ENCODE data around the gene BCOR.

Gene BCOR

GRCh38 chrX:40098264-40099054, 701 bp upstream of the BCOR start:
- DNase-seq (ENCODE audit: low spot score) = peak; percentile 52

DNA sequence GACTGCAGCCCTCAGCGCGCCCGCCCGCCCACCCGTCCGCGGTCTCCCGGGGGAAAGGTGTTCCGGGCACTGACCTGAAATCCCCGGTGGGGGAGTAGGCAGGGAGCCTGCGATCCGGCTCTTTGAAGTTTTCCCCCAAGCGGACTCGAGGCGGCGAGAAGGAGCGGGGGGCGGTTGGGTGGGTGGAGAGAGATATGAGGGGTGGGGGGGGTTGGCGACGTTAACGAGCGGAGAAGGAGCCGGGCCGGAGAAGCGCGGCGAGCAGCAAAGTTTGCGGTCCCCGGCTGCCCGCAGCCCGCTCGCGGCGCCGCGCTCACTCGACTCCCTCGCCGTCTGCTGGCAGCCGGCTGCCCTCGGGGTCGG, 636 bp downstream of the BCOR start:
- DNase-seq (ENCODE audit: low spot score) = no peak

DNA sequence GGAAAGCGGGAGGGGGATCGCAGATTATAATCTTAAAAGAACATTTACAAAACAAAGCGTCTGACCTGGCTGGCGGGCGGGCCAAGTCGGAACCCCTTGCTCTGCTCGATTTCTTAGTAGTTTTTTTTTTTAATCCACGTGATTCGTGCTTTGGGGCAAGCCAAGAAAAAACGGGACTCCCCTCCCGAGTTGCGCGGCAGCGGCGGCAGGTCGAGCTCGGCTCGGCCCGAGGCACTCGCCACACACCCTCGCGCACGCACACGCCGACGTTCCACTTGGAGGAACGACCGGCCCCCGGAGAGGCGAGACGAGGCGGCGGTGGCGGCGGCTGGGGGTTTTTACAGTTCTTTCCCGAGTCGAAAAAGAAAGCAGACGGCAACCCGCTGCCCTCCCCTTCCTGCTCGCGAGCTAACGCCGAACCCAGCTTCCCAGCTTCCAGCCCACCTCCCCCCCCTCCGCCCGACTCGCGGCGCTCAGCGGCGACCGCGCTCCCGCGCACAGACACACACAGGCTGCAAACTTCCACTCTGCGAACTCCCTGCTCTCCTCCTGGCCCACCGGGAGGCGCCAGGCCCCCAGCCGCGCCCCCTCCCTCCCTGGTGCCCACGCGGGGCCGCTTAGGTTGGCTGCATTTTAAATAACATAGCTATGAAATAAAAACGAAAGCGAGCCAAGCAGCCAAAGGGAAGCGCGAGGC, 1.2 kb downstream of the BCOR start:
- DNase-seq (ENCODE audit: low spot score) = no peak

DNA sequence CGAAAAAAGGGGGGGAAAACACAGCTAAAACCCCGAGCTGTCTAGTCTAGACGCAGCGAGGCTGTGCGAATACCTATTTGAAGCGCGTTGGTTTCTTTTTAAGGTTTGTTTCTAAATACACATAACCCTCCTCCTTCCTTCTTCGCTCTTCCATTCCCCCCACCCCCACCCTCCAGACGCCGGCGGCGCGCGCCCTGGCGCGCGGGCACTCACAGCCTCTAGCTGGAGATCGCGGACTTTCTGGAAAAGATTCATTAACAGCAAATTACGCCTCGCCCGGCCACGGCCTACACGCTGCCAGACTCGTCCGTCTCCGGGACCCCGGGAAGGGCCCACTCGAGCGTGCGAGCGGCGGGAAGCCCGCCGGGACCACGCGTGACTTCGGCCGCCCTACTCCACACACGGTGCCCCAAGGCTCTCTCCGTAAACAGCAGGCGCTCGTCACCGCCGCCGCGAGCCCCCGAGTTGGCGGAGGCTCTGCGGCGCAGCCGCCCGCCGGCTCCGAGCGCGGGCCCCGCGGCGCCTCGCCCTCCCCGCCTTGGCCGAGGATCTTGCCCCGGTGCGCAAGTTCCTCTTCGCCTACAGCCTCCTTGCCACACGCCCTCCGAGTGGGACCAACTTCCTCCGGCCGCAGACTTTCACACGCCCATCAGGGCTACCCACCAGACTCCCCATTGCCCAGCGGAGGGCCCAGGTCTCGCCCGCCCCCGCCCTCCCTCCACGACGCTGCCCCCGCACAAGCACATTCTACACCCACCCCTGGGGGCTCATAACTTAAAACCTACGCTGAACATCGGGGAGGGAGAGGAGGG, 2.0 kb downstream of the BCOR start:
- no peak for DNase-seq (ENCODE audit: low spot score)

DNA sequence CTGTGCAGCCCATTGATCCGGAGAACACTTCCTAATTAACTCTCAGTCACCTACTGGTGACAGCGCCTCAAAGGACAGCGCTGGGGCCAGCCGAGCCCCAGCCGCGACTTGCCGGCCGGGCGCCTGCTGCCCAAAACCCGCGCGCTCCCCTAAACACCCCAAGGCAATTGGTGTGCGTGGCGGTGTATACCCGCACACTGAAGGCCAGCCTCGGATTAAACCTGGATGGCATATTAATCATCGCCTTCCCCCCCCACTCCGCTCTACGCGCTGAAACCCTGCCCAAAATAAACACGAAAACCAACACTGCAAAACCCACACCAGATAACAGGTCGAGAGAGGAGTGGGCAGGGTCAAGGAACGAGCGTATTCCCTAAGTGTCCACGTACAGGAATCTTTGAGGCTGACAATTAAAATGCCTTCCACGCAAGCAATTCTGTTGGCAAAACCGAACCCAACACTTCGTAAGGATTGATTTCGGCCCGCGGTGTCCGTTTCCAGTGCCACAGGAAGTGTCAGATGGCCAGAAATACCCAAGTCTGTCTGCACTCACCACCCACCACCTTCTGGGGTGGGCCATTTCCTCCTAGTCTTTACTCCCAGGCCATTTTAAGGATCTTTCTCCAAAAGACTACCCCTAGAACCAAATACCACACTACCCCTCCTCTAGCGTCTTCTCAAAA, 2.7 kb downstream of the BCOR start:
- DNase-seq (ENCODE audit: low spot score) = no peak

DNA sequence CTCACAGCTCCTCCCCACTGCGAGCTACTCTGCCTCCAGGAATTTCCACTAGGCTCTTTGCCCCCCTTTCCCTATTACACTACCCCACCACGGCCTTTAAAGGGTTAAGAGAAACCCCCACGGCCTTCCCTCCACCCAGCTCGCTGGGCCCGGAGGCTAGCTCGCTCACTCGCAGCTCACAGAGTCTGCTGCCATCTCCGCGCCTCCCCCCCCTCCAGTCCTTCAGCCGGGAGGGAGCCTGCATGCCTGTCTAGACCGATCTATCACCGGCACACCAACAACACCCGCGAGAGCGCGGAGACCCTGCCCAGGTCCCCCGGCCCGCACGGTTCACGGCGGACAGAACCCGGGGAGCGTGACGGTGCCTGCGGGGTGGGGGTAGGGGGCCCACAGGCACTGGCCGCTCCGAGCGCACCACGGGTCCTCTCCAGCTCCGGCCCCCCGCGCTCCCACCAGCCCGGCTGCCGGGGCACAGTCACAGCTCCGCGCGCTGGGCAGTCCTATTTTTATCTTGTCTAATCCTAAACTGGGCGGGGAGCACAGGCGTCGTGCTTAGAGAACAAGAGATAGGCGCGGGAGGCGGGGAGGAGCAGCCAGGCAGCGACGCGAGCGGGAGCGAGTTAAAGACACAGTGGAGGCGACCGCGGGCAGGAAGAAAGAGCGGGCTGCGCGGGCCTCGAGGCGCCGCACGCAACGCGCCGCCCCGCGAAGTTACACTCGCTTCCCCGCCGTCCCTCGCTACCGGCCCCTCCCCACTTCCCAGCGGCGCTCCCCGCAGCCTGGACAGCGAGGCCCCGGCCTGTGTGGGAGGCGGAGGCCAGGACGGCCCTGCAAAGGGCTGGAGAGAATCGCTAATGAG, 3.5 kb downstream of the BCOR start:
- DNase-seq (ENCODE audit: low spot score) = no peak

GRCh38 chrX:40093586-40093985, 4.2 kb downstream of the BCOR start:
- no peak for DNase-seq (ENCODE audit: low spot score)

- no peak for DNase-seq (ENCODE audit: low spot score)
These were observed 4.8 kb downstream of the BCOR start for GRCh38 chrX:40092808-40093435.

DNA sequence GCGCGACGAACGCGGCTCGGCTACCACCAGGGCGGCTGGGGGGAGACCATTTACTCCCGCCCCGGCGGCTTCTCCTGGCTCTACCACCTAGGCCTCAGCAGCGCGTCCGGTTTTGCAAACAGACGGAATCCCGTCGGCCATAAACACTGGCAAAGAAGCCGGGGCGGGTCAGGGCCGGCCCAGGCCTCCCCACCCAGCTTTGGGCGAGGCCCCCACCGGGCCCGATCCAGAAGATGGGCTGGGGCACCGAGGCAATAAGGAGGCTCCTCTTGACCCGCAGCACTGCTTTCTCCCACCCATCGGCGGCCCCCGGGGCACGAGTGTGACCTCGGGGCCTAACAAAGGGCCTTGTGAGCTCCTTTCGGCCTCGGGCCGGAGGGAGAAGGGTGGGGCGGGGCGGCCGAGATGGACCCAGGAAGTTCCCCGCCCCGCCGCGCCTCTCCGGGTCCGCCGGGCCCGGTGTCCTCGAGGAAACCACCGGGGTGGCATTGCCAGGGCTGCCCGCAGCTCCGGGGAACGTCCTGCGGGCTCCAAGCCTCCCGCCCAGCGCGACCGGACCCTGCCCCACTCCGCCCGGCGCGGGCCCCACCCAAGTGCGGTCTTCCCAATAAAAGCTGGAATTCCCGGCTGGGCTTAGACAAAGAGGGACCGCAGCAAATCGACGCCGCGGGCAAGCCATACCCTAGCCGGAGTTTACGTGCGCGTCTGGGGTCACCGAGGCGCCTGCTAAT, 5.9 kb downstream of the BCOR start:
- no peak for DNase-seq (ENCODE audit: low spot score)

- DNase-seq (ENCODE audit: low spot score) = no peak
These were observed 6.8 kb downstream of the BCOR start for GRCh38 chrX:40090961-40091360.

GRCh38 chrX:40090050-40090804, 7.5 kb downstream of the BCOR start:
- no peak for DNase-seq (ENCODE audit: low spot score)

DNA sequence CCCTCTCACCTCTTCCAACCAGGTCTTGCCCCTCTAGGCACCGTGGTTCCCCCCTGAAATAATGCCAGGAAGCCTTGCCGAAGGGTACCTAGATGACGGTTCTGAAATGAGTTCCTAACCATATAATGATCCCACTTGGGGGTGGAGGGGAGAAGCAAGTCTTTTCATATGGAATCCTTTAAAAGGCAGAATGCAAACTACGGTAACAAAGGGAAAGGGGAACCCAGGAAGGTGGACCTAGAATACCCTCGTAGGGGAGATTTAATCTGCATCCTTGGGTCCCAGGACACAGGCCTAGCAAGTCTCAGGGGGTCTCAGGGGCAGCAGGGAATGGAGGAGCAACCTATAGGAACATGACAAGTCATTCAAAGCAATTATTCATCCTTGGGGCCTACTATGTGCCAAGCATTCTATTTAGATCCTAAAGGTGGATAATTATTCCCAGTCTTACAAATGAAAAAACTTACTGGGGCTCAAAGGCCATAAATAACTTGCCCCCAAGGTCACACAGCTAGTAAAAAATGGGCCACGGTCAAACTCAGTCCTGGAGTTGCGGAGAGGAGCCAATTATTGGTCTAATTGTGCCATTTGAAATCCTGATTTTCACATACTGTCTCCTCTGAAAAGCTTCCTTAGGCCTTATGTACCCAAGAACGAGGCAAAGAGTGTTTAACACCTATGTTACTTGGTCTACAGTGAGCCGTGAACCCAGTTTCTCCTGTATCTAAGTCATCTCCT, 8.8 kb downstream of the BCOR start:
- no peak for DNase-seq (ENCODE audit: low spot score)

DNA sequence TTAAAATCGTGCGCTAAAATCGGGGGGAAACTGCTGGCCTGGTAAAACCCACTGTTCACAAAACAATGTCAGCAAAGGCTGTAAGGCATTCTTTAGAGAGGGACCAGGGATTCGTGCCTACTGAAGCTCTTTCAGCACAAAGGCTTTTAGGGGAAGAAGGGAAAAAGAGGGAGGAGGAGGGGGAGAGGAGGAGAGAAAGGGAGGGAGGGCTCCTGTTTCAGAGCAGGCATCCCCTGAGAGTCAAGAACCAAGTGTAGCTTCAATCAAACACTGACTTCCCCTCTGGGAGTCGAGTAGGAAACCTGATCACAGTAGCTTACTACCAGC, 9.5 kb downstream of the BCOR start:
- DNase-seq (ENCODE audit: low spot score) = no peak

GRCh38 chrX:40087425-40088298, 10.1 kb downstream of the BCOR start:
- no peak for DNase-seq (ENCODE audit: low spot score)

DNA sequence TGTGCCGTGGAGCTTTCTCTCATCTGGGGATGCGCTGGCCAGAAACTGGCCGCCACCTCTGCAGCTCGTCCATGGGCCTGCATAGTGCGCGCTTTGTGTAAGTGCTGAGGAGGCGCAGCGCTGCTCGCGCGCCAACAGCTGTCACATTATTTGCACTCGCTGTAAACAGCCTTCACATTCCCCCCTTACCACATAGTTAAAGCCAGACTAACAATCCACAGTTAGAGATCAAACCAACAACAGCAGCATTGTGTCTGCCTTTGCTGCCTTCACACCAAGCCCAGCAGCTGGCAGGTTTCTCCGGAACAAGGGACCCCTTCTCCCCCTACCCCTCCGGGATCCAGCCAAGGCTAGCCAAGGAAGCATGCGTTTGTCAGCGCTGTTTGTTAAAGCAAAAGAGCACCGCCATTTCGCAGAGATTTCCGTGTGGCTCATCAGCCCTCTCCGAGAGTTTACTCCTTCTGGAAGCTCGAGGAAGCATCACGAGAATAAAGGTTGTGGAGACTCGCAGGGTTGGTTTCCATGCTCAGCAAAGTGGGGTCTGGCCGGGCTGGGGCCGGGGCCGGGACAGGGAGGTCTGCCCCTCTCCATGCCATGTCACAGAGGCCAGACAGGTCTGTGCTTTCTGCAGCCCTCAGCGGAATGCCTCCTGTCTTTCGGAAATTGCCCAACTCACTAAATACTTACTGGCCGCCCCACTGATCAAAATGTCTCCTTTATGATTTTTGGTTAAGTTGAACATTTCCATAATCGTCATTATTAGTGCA, 11.0 kb downstream of the BCOR start:
- DNase-seq (ENCODE audit: low spot score) = no peak

DNA sequence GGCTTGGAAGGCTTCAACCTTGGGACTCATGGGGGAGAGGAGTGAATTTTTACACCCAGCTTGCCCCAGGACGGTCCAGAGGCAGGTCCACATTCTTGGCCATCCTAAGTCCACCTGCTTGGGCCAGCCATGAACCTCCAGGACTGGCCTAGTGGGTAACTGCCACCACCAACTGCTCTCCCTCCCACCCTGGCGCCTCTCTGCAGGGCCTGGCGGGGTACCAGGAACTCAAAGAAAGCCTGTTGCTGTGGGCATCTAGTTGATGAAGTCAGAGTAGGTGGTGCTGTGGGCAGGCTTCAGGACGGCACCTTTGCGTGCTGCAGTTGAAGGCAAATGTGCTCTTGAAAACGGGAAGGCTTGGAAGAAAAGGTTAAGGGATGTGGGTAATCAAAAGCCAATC, 12.0 kb downstream of the BCOR start:
- DNase-seq (ENCODE audit: low spot score) = no peak

DNA sequence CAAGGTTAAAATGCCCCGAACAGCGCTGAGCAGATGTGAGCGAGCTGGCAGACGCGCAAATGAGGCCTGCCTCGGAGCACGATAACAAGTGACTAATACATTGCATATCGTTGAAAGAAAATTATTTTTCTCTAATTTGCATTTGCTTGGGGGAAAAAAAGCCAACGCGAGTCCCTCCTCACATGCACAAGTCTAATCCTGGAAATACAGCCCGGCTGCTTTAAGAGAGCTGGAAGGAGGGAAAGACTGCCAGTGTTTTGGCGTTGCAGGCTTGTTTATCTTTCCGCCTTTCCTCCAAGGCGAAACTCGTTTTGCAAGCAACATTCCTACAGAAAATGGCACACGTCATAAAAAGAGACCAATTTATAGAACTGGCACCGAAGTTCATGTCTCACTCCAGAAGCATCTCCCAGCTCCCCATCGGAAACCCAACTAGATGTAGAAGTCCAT, 12.6 kb downstream of the BCOR start:
- no peak for DNase-seq (ENCODE audit: low spot score)
